ENCODE data around the gene HTR5A. TPM values are rescaled to one million over a fixed set of nuclear protein-coding genes. Genes with fewer than 3 reads are reported as not detected.

Gene HTR5A
- total RNA-seq, 4 donors from 2014 or later, result not detected

GRCh38 chr7:155123413-155123812 is 53.3 kb downstream of the HTR5A start:
- no peak for TF ChIP-seq POLR2A (IDR thresholded peaks at IDR 0.05; ENCODE audit: low read depth)
- TF ChIP-seq POLR2AphosphoS5 (IDR thresholded peaks at IDR 0.05), result no peak
- TF ChIP-seq CTCF (IDR thresholded peaks at IDR 0.05), result no peak
- TF ChIP-seq EP300 (IDR thresholded peaks at IDR 0.05), result no peak
- WGBS, result 71% methylated on average over 1 of the region's 1 CpG
- Histone ChIP-seq H3K4me1 (no peaks in the 10 kb centered on the region), H3K4me3 (no peak overlapping the region), H3K27ac (replicated peaks in 1 of 4) (no peak overlapping the region), H3K27me3 (peaks cover 0 to 32% (median 0%) of the 10 kb centered on the region in 4 donors), H3K36me3 (no peaks in the 10 kb centered on the region), H3K9me3 (peaks cover 0 to 13% (median 9%) of the 10 kb centered on the region in 4 donors)
- DNase-seq (ENCODE audit: extremely low spot score), result no peak
- intact Hi-C loops (cut with DNase I), result no loop called here

- no peaks in the 10 kb centered on the region for H3K36me3 ChIP-seq
- intact Hi-C loops (cut with DNase I), result no loop called here
- TF ChIP-seq POLR2A (IDR thresholded peaks at IDR 0.05; ENCODE audit: low read depth), result no peak
- TF ChIP-seq EP300 (IDR thresholded peaks at IDR 0.05), result no peak
- TF ChIP-seq CTCF (IDR thresholded peaks at IDR 0.05), result no peak
- no peak for TF ChIP-seq POLR2AphosphoS5 (IDR thresholded peaks at IDR 0.05)
- H3K9me3 ChIP-seq, result peaks cover 0 to 10% (median 4%) of the 10 kb centered on the region in 4 donors
- no peak overlapping the region for H3K27ac ChIP-seq (replicated peaks in 1 of 4)
- H3K27me3 ChIP-seq, result peaks cover 0 to 31% (median 0%) of the 10 kb centered on the region in 4 donors
- DNase-seq (ENCODE audit: extremely low spot score), result no peak
- H3K4me3 ChIP-seq, result no peak overlapping the region
- no peaks in the 10 kb centered on the region for H3K4me1 ChIP-seq
- WGBS, result 85% methylated on average over 8 of the region's 8 CpGs
Measured at GRCh38 chr7:155124706-155125105, 54.6 kb downstream of the HTR5A start.

GRCh38 chr7:155129186-155129585 is 59.1 kb downstream of the HTR5A start:
- no peak overlapping the region for H3K27ac ChIP-seq (replicated peaks in 1 of 4)
- no peaks in the 10 kb centered on the region for H3K4me1 ChIP-seq
- peaks cover 0 to 25% (median 0%) of the 10 kb centered on the region in 4 donors for H3K27me3 ChIP-seq
- intact Hi-C loops (cut with DNase I), result no loop called here
- no peak overlapping the region for H3K4me3 ChIP-seq
- TF ChIP-seq POLR2A (IDR thresholded peaks at IDR 0.05; ENCODE audit: low read depth) (no peak), POLR2AphosphoS5 (IDR thresholded peaks at IDR 0.05) (no peak), EP300 (IDR thresholded peaks at IDR 0.05) (no peak), CTCF (IDR thresholded peaks at IDR 0.05) (no peak)
- H3K9me3 ChIP-seq, result no peaks in the 10 kb centered on the region
- 89% methylated on average over 10 of the region's 10 CpGs for WGBS
- H3K36me3 ChIP-seq, result no peaks in the 10 kb centered on the region
- no peak for DNase-seq (ENCODE audit: extremely low spot score)

- intact Hi-C loops (cut with DNase I), result no loop called here
- H3K4me3 ChIP-seq, result no peak overlapping the region
- H3K27ac ChIP-seq (replicated peaks in 1 of 4), result no peak overlapping the region
- no peaks in the 10 kb centered on the region for H3K4me1 ChIP-seq
- 82% methylated on average over 7 of the region's 7 CpGs for WGBS
- TF ChIP-seq CTCF (IDR thresholded peaks at IDR 0.05) (no peak), EP300 (IDR thresholded peaks at IDR 0.05) (no peak), POLR2AphosphoS5 (IDR thresholded peaks at IDR 0.05) (no peak), POLR2A (IDR thresholded peaks at IDR 0.05; ENCODE audit: low read depth) (no peak)
- H3K36me3 ChIP-seq, result no peaks in the 10 kb centered on the region
- H3K27me3 ChIP-seq, result peaks cover 0 to 23% (median 0%) of the 10 kb centered on the region in 4 donors
- H3K9me3 ChIP-seq, result no peaks in the 10 kb centered on the region
- DNase-seq (ENCODE audit: extremely low spot score), result no peak
Measured at GRCh38 chr7:155129789-155130188, 59.7 kb downstream of the HTR5A start.

- Histone ChIP-seq H3K4me1 (no peaks in the 10 kb centered on the region), H3K9me3 (no peaks in the 10 kb centered on the region), H3K27me3 (peaks cover 0 to 16% (median 0%) of the 10 kb centered on the region in 4 donors), H3K27ac (replicated peaks in 1 of 4) (no peak overlapping the region), H3K36me3 (no peaks in the 10 kb centered on the region), H3K4me3 (no peak overlapping the region)
- 89% methylated on average over 12 of the region's 14 CpGs for WGBS
- intact Hi-C loops (cut with DNase I), result no loop called here
- no peak for DNase-seq (ENCODE audit: extremely low spot score)
- TF ChIP-seq EP300 (IDR thresholded peaks at IDR 0.05) (no peak), POLR2A (IDR thresholded peaks at IDR 0.05; ENCODE audit: low read depth) (no peak), CTCF (IDR thresholded peaks at IDR 0.05) (no peak), POLR2AphosphoS5 (IDR thresholded peaks at IDR 0.05) (no peak)
Measured at GRCh38 chr7:155130493-155130892, 60.4 kb downstream of the HTR5A start.

All from esophagus muscularis mucosa (tissue), 4 donors.